Prostate gland (tissue), 2 donors: ENCODE data around the gene KRTAP2-3. TPM values are rescaled to one million over a fixed set of nuclear protein-coding genes. Genes with fewer than 3 reads are reported as not detected.
A peak's percentile ranks its signal among the peaks of the same experiment; 100 is the strongest.
"Not testable (repeated sequence)": the region's sequence is repeated elsewhere in the genome, so short reads cannot be mapped to it uniquely, and the experiment has no call there.

Experiments
- DNase-seq: peaks from one replicate; pipeline ENCODE4 v3.0.0-alpha.2; 2019; ENCODE audit warnings: low spot score
- H3K27ac ChIP-seq, 2 donors: fragments of 200-600 bp; sonication (generic); 2 replicates each; pipeline ENCODE4 v1.5.1; 2017 to 2019
- H3K27me3 ChIP-seq: fragments of 200-600 bp; sonication (generic); replicated peaks from 2 replicates; pipeline ENCODE4 v1.5.1; 2019; ENCODE audit not compliant: insufficient read depth
- H3K36me3 ChIP-seq, 2 donors: fragments of 200-600 bp; sonication (generic); 1 replicate in 1 of 2; 2 replicates in 1 of 2; pipeline versions ENCODE4 v1.5.1 to v1.8.1; 2017 to 2019
- H3K4me1 ChIP-seq: fragments of 200-600 bp; sonication (generic); replicated peaks from 2 replicates; pipeline ENCODE4 v1.5.1; 2019
- H3K4me3 ChIP-seq, 2 donors: fragments of 200-600 bp; sonication (generic); 2 replicates each; pipeline ENCODE4 v1.5.1; 2017 to 2019
- H3K9me3 ChIP-seq: fragments of 200-600 bp; sonication (generic); 2 replicates; pipeline ENCODE4 v1.5.1; 2017
- POLR2A ChIP-seq: fragments of 450-650 bp; IDR thresholded peaks from one replicate; pipeline ENCODE4 v1.6.1; 2016; ENCODE audit warnings: antibody characterized with exemption, mild to moderate bottlenecking
- POLR2AphosphoS5 ChIP-seq: sonication (generic); formaldehyde crosslinking; IDR thresholded peaks from one replicate; pipeline ENCODE4 v1.6.1; 2017; ENCODE audit warnings: antibody characterized with exemption
- WGBS: methylation state at CpG from one replicate; pipeline ENCODE4 v1.1.5; 2018; 5-methylcytosine and 5-hydroxymethylcytosine counted together
- intact Hi-C: fragments of 100-400 bp; cut with DNase I; formaldehyde crosslinking; loops from one replicate; pipeline ENCODE4 v1.14.2; 2022
- total RNA-seq, 2 donors: library from RNA; depleted of rRNA; stranded (reverse); fragments of >200 nt; gene quantifications; one replicate each; pipeline ENCODE4 v1.1.0, GENCODE V29; 2016
- TF ChIP-seq, protein P1 (sequence below), 4 experiments: fragments of 200-600 bp in 2 of 4; fragments of 450-650 bp in 2 of 4; sonication (generic) in 2 of 4; IDR thresholded peaks; 1 replicate in 3 of 4; 2 replicates in 1 of 4; pipeline ENCODE4 v1.5.1; 2016 to 2019; ENCODE audit warnings: antibody characterized with exemption in 4 of 4, mild to moderate bottlenecking in 2 of 4, moderate library complexity in 2 of 4

Gene KRTAP2-3
- total RNA-seq, 2 donors from 2014 or later: not detected

DNA sequence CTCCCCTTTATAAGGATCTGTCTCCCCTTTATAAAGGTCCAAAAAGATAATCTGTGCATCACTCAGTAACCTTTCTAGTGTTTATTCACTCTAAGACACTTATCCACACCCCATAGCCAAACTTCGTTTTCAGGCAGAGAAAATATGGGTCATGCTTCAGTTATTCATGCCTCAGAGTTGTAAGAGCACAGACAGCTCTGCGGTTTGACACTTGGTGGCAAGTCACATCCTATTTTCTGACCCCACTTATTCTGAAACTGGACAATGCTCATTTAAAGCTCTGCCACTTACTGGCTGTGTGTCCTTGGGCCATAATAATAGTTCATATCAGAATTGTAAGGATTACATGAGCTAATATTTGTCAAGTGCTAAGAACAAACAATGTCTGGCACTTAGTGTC, 10.8 kb downstream of the KRTAP2-3 start:
- no peak overlapping the region for H3K4me3 ChIP-seq
- H3K9me3 ChIP-seq: no peaks in the 10 kb centered on the region
- DNase-seq: no peak
- 68% methylated on average over 2 of the region's 2 CpGs for WGBS
- H3K27me3 ChIP-seq: no peaks in the 10 kb centered on the region
- TF ChIP-seq, protein P1, sequence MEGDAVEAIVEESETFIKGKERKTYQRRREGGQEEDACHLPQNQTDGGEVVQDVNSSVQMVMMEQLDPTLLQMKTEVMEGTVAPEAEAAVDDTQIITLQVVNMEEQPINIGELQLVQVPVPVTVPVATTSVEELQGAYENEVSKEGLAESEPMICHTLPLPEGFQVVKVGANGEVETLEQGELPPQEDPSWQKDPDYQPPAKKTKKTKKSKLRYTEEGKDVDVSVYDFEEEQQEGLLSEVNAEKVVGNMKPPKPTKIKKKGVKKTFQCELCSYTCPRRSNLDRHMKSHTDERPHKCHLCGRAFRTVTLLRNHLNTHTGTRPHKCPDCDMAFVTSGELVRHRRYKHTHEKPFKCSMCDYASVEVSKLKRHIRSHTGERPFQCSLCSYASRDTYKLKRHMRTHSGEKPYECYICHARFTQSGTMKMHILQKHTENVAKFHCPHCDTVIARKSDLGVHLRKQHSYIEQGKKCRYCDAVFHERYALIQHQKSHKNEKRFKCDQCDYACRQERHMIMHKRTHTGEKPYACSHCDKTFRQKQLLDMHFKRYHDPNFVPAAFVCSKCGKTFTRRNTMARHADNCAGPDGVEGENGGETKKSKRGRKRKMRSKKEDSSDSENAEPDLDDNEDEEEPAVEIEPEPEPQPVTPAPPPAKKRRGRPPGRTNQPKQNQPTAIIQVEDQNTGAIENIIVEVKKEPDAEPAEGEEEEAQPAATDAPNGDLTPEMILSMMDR (IDR thresholded peaks at IDR 0.05): no peak
- no peaks in the 10 kb centered on the region for H3K36me3 ChIP-seq
- H3K4me1 ChIP-seq: no peaks in the 10 kb centered on the region
- intact Hi-C loops: no loop called here
- H3K27ac ChIP-seq: no peak overlapping the region

DNA sequence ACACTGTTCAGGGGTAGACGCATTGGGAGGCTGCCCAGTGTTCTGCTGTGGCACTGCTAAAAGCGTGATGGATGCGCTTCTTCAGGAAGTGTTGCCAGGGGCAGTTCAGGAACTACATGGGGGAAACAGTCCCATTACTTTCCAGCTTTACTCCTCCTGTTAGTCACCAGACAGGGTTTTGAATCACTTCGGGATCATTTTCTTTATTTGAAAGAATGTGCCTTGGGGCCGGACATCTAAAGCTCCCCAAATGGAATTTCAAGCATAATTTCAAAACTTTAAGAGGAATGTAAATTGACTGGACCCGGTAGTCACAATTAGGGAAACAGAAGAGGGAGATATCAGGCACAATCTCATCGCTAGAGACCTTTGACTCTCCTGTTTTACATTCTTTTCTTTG, 11.5 kb downstream of the KRTAP2-3 start:
- no peaks in the 10 kb centered on the region for H3K4me1 ChIP-seq
- TF ChIP-seq POLR2AphosphoS5: no peak
- TF ChIP-seq, protein P1 (IDR thresholded peaks at IDR 0.05): no peak
- no peak for TF ChIP-seq POLR2A
- H3K9me3 ChIP-seq: no peaks in the 10 kb centered on the region
- intact Hi-C loops: no loop called here
- H3K27ac ChIP-seq: no peak overlapping the region
- no peak overlapping the region for H3K4me3 ChIP-seq
- 69% methylated on average over 7 of the region's 7 CpGs for WGBS
- no peak for DNase-seq
- H3K36me3 ChIP-seq: no peaks in the 10 kb centered on the region
- H3K27me3 ChIP-seq: no peaks in the 10 kb centered on the region

DNA sequence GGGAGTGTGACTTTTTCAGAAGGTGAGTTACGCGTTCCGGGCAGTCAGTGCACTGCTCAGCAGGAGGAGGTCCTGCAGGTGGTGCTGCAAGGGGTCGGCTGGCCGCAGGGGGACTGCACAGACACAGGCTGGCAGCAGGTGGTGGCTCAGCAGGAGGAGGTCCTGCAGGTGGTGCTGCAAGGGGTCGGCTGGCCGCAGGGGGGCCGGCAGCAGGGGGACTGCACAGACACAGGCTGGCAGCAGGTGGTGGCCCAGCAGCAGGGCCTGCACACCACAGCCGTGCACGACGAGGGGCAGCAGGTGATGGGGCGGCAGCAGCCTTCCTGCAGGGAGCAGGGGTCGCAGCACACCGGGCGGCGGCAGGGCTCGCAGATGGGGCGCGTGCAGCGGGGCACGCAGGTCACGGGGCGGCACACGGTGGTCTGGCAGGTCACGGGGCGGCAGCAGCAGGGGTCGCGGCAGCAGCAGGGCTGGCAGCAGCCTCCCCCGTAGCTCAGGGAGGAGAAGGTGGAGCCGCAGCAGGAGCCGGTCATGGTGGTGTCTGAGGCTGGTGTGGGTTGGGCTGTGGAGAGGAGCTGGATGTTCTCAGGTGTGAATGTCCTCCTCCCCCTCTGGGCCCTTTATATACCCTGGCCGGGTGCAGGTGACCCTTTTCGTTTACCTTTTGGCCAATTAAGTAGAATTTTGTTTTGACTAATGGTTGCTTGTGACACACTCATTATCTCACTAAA, 13.0 kb downstream of the KRTAP2-3 start, which contains the start of gene KRTAP2-1:
Gene KRTAP2-1 (minus strand): TSS at position 582 of the 731 bp plus-strand sequence. CDS start 49 bp downstream, at position 533.
- intact Hi-C loops, H3K9me3 ChIP-seq, H3K36me3 ChIP-seq, H3K4me3 ChIP-seq, DNase-seq, H3K4me1 ChIP-seq, H3K27me3 ChIP-seq, H3K27ac ChIP-seq: not testable (repeated sequence)
- WGBS: 70% methylated on average over 10 of the region's 33 CpGs

DNA sequence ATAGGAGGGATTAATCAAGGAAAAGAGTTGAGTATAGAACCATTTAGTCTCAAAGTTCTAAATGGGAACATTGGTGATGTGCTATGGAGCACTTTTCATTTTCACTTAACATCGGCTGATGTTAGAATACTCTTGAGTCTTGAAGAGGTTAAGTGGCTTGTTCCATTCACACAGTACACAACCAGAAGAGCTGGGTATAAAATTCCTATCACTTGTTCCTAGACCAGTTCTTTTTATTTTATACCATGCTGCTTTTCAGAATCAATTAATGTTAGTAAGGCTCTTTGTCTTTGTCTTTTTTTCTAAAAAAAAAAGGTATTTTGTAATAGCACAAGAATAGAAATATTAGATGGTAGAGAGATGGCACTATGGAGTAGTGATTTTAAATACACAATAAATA, 17.0 kb downstream of the KRTAP2-3 start:
- intact Hi-C loops: no loop called here
- no peaks in the 10 kb centered on the region for H3K4me1 ChIP-seq
- TF ChIP-seq, protein P1 (IDR thresholded peaks at IDR 0.05): no peak
- TF ChIP-seq POLR2A: no peak
- no peak for TF ChIP-seq POLR2AphosphoS5
- no peaks in the 10 kb centered on the region for H3K27me3 ChIP-seq
- no peak overlapping the region for H3K4me3 ChIP-seq
- H3K27ac ChIP-seq: no peak overlapping the region
- H3K9me3 ChIP-seq: no peaks in the 10 kb centered on the region
- WGBS: 88% methylated on average over 1 of the region's 1 CpG
- DNase-seq: no peak
- no peaks in the 10 kb centered on the region for H3K36me3 ChIP-seq

DNA sequence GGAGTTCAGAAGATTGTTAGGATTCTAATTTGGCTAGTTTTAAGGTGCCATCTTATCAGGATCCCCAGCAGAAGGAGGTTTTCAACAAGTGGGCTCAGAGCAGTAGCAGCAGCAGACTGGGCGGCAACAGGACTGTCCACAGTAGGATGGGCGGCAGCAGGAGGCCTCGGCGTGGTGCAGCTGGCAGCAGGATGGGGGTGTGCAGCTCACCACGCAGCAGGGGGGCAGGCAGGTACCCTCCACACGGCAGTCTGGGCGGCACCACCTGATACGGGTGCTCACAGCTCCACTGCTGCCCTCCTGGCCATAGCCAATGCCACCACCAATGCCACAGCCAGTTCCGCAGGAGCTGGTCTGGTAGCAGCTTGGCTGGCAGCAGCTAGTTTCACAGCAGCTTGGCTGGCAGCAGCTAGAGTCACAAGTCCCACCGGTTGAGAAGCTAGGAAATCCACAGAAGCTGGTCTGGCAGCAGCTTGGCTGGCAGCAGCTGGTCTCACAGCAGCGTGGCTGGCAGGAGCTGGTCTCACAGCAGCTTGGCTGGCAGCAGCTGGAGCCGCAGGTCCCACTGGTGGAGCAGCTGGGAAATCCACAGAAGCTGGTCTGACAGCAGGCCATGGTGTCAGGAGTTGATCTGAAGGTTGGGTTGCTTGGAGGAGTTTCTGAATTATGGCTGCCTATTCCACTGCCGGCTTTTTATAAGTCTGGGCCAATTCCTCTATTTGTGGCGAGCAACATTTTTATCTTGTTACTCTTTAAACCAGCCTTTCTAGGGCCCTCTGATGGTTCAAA, 18.9 kb downstream of the KRTAP2-3 start, which contains the start of gene KRTAP1-1:
Gene KRTAP1-1 (minus strand): TSS at position 668 of the 789 bp plus-strand sequence. CDS start 53 bp downstream, at position 615.
- H3K9me3 ChIP-seq, H3K27ac ChIP-seq, H3K4me3 ChIP-seq, H3K27me3 ChIP-seq, H3K4me1 ChIP-seq, H3K36me3 ChIP-seq, intact Hi-C loops: not testable (repeated sequence)
- DNase-seq: peak; percentile 50
- WGBS: 52% methylated on average over 12 of the region's 14 CpGs
